ENCODE results near the gene AGMAT.

AGMAT gene

DNA sequence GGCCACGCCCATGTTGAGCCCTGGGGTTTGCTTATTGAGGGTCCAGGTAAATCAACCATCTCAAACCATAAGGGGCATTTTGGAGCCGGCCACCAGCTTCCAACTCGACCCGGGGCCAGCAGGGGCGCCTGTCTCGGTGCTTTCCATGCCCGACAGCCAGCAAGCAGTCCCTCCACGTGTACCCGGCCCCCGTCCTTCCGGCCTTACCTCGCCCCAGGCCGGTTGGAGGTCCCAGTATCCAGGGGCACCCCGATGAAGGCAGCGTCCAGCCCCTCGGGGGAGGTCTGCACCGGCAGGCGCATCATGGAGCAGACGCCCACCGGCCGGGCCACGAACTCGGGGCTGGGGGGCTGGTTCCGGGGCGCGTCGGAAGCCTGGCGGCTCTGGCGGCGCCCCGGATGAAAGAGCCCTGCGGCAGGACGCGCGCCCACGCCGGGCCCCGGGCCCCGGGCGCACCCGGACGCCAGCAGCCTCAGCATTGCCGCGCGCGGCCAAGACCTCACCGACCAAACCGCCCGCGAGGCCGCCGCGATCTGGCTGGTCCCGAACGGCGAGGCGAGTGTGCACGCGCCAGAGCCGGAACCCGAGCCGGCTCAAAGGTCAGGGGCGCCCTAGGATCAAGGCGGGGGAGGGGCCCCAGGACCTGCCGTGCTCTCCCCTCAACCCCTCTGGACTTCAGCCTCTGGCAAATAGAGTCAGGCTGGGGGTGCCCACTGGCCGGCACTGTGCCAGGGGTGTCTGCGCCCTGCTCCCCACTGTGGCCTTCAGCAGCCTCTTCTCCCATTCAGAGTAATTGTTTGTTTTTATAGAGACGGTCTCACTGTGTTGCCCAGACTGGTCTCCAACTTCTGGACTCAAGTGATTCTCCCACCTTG, at the start of gene AGMAT:
TSS of gene AGMAT (minus strand) at position 563 of the 875 bp plus-strand sequence. CDS start at position 479, 84 bp downstream.
- Mint-ChIP-seq H3K4me1 (ENCODE audit: low read depth) (peaks cover 27% of the 10 kb centered on the region), H3K4me3 (peak within 1 kb of the TSS; percentile 86), H3K27me3 (no peaks in the 10 kb centered on the region), H3K36me3 (ENCODE audit: low read depth) (peaks cover 14% of the 10 kb centered on the region), H3K27ac (peak within 1 kb of the TSS; percentile 90), H3K9me3 (no peaks in the 10 kb centered on the region)

- no peak overlapping the region for H3K4me3 Mint-ChIP-seq
- H3K27me3 Mint-ChIP-seq = no peaks in the 10 kb centered on the region
- H3K9me3 Mint-ChIP-seq = no peaks in the 10 kb centered on the region
- H3K27ac Mint-ChIP-seq = no peak overlapping the region
- peaks cover 85% of the 10 kb centered on the region for H3K36me3 Mint-ChIP-seq (ENCODE audit: low read depth)
- no peaks in the 10 kb centered on the region for H3K4me1 Mint-ChIP-seq (ENCODE audit: low read depth)
These were observed 49.0 kb upstream of the AGMAT start for GRCh38 chr1:15633756-15634420.

GRCh38 chr1:15628003-15628402, 43.2 kb upstream of the AGMAT start:
- Mint-ChIP-seq H3K27me3 (no peaks in the 10 kb centered on the region), H3K4me1 (ENCODE audit: low read depth) (peaks cover 40% of the 10 kb centered on the region), H3K36me3 (ENCODE audit: low read depth) (peaks cover 58% of the 10 kb centered on the region), H3K4me3 (no peak overlapping the region), H3K9me3 (no peaks in the 10 kb centered on the region), H3K27ac (peak overlapping the region; percentile 94)

GRCh38 chr1:15627343-15627988, 42.6 kb upstream of the AGMAT start:
- Mint-ChIP-seq H3K9me3 (no peaks in the 10 kb centered on the region), H3K27me3 (no peaks in the 10 kb centered on the region), H3K4me1 (ENCODE audit: low read depth) (peaks cover 45% of the 10 kb centered on the region), H3K27ac (peak overlapping the region; percentile 94), H3K4me3 (peak overlapping the region; percentile 18), H3K36me3 (ENCODE audit: low read depth) (peaks cover 56% of the 10 kb centered on the region)

GRCh38 chr1:15626269-15626950, 41.6 kb upstream of the AGMAT start:
- Mint-ChIP-seq H3K36me3 (ENCODE audit: low read depth) (peaks cover 52% of the 10 kb centered on the region), H3K4me1 (ENCODE audit: low read depth) (peaks cover 56% of the 10 kb centered on the region), H3K4me3 (no peak overlapping the region), H3K27ac (peak overlapping the region; percentile 42), H3K27me3 (no peaks in the 10 kb centered on the region), H3K9me3 (no peaks in the 10 kb centered on the region)

GRCh38 chr1:15625056-15625917, 40.4 kb upstream of the AGMAT start:
- Mint-ChIP-seq H3K9me3 (no peaks in the 10 kb centered on the region), H3K4me1 (ENCODE audit: low read depth) (peaks cover 67% of the 10 kb centered on the region), H3K36me3 (ENCODE audit: low read depth) (peaks cover 49% of the 10 kb centered on the region), H3K27me3 (no peaks in the 10 kb centered on the region), H3K4me3 (no peak overlapping the region), H3K27ac (peak overlapping the region; percentile 42)

DNA sequence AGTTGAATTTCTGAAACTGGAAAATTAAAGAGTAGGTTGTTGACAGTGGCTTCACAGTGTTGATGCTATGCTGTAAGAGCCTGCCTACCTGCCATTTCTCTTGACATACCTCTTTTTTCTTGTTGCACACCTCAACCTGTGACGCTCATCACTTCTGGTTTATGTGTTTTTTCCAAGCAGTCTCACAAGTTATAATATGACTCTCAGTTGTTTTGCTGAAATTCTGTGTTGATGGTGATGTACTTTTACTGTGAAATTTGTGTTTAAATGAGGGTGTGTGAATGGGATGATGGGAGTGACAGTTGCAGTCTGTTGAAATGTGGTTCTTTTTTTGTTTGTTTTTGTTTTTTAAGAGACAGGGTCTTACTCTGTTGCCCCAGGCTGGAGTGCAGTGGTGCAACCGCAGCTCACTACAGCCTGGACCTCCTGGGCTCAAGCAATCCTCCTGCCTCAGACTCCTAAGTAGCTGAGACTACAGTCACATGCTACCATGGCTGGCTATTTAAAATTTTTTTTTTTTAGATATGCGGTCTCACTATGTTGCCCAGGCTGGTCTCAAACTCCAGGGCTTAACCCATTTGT, 39.4 kb upstream of the AGMAT start:
- Mint-ChIP-seq H3K27ac (peak overlapping the region; percentile 2), H3K4me1 (ENCODE audit: low read depth) (peaks cover 78% of the 10 kb centered on the region), H3K4me3 (no peak overlapping the region)

DNA sequence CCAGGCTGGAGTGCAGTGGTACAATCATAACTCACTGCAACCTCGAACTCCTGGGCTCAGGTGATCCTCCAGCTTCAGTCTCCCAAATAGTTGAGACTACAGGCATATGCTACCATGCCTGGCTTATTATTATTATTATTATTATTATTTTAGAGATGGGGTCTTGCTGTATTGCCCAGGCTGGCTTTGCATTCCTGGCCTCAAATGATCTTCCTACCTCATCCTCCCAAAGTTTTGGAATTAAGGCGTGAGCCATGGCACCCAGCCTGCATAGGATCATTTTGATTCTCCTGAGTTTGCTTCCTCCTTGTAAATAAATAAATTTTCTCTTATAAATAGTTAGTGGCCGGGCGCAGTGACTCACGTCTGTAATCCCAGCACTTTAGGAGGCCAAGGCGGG, 38.6 kb upstream of the AGMAT start:
- Mint-ChIP-seq H3K27me3 (no peaks in the 10 kb centered on the region), H3K27ac (no peak overlapping the region), H3K9me3 (no peaks in the 10 kb centered on the region), H3K4me1 (ENCODE audit: low read depth) (peaks cover 86% of the 10 kb centered on the region), H3K36me3 (ENCODE audit: low read depth) (peaks cover 46% of the 10 kb centered on the region), H3K4me3 (no peak overlapping the region)

More for the DNA sequence above, 39.4 kb upstream of the AGMAT start:
- H3K9me3 Mint-ChIP-seq = no peaks in the 10 kb centered on the region
- no peaks in the 10 kb centered on the region for H3K27me3 Mint-ChIP-seq
- H3K36me3 Mint-ChIP-seq (ENCODE audit: low read depth) = peaks cover 45% of the 10 kb centered on the region

DNA sequence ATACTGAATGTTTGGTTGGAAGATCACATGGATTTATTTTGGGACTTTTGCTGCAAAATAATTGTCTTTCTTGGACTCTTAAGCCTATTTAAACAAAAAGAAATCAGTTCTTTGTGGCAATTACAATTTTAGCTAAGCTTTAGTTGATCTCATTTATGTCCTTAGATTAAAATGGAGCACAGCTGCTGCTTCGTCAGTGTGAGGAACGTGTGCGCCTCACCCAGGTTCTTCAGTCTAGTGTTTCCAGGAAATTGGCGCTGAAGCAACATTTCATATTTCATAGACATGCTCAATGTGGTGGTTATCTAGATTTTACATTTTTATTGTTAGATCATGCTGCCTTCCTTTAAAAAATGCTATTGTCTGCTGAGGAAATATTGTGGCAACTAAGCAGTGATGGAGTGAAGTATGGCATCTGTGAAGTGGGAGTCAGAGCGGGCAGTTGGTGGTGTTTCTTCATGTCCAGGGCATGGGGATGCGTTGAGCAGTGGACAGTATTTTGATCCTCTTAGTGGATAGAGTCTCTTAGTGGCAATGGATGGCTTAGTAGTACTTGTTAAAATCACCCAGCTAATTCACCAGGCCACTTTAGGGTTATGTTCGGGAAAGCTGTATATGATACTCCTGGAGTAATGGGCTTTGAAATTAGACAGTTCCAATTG, 38.0 kb upstream of the AGMAT start:
- H3K27ac Mint-ChIP-seq = peak overlapping the region; percentile 45
- H3K9me3 Mint-ChIP-seq = no peaks in the 10 kb centered on the region
- H3K36me3 Mint-ChIP-seq (ENCODE audit: low read depth) = peaks cover 47% of the 10 kb centered on the region
- no peak overlapping the region for H3K4me3 Mint-ChIP-seq
- H3K4me1 Mint-ChIP-seq (ENCODE audit: low read depth) = peaks cover 87% of the 10 kb centered on the region
- no peaks in the 10 kb centered on the region for H3K27me3 Mint-ChIP-seq

DNA sequence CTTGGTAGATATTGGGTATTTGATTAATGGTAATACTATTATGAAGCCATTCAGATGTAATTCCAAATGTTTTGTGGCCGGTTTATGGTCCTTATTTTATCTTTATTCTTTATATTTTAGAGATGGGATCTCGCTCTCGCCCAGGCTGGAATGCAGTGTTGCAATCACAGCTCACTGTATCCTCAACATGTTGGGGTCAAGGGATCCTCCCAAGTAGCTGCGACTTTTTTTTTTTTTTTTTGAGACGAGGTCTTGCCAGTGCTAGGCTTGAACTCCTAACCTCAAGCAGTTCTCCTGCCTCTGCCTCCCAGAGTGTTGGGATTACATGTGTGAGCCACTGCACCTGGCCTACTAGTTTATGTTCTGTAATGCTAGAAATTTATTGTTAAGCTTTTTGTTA, 37.1 kb upstream of the AGMAT start:
- no peaks in the 10 kb centered on the region for H3K9me3 Mint-ChIP-seq
- peaks cover 79% of the 10 kb centered on the region for H3K4me1 Mint-ChIP-seq (ENCODE audit: low read depth)
- H3K27ac Mint-ChIP-seq = no peak overlapping the region
- no peaks in the 10 kb centered on the region for H3K27me3 Mint-ChIP-seq
- peaks cover 39% of the 10 kb centered on the region for H3K36me3 Mint-ChIP-seq (ENCODE audit: low read depth)
- H3K4me3 Mint-ChIP-seq = no peak overlapping the region

DNA sequence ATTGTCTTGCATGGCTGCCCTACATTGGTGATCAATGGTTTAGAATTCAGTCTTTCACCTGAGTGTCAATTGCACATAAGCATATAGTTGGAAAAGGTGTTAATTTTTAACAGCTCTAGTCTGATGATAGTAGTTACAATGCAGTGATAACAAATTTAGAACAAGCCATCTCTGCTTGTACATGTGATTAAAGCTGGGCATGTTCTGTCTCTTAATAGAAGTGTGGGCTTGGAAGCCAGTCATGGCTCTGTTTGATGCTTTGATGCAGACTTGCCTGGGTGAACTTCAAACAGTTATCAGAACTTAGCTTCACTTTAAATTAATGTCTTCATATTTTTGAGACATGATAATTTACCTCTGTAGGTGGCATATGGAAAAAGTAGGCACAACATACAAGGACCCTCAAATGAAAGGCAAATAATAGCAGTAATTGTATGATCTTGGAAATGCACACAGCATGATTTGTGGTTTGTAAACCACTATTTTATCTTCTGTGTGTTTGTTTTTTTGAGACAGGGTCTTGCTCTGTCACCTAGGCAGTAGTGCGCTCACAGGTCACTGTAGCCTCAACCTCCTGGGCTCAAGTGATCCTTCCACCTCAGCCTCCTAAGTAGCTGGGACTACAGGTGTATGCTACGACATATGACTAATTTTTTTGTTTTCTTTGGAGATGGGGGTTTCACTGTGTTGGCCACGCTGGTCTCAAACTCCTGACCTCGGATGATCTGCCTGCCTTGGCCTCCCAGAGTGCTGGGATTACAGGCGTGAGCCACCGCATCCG, 36.2 kb upstream of the AGMAT start:
- no peak overlapping the region for H3K4me3 Mint-ChIP-seq
- peaks cover 79% of the 10 kb centered on the region for H3K4me1 Mint-ChIP-seq (ENCODE audit: low read depth)
- peak overlapping the region; percentile 13 for H3K27ac Mint-ChIP-seq
- no peaks in the 10 kb centered on the region for H3K9me3 Mint-ChIP-seq
- no peaks in the 10 kb centered on the region for H3K27me3 Mint-ChIP-seq
- peaks cover 30% of the 10 kb centered on the region for H3K36me3 Mint-ChIP-seq (ENCODE audit: low read depth)

DNA sequence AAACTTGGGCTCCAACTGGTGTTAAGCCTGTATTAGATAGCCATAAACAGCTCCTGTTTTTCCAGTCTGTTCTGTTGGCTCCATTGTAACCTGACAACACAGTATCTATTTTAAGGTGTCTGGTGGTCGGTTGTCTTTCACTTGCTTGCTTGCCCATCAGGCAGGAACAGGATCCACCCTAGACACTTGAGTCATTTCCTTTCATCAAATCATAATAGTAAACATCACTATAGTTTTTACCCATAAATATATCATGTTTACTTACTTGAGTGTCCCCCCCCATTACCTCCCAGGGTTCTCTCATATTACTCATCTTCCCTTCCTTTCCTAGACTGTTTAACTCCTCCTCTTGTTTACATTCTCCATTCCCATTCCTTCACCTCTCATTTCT, 35.3 kb upstream of the AGMAT start:
- Mint-ChIP-seq H3K4me3 (peak overlapping the region; percentile 48), H3K27ac (peak overlapping the region; percentile 18), H3K4me1 (ENCODE audit: low read depth) (peaks cover 74% of the 10 kb centered on the region), H3K27me3 (no peaks in the 10 kb centered on the region), H3K9me3 (no peaks in the 10 kb centered on the region), H3K36me3 (ENCODE audit: low read depth) (peaks cover 27% of the 10 kb centered on the region)
